RPMI8226 (cell line): ENCODE results near the gene SMAD9.

ENCODE experiments used
- DNase-seq: peaks from one replicate; pipeline ENCODE4 v3.0.0-alpha.2; 2015

The SMAD9 gene

DNA sequence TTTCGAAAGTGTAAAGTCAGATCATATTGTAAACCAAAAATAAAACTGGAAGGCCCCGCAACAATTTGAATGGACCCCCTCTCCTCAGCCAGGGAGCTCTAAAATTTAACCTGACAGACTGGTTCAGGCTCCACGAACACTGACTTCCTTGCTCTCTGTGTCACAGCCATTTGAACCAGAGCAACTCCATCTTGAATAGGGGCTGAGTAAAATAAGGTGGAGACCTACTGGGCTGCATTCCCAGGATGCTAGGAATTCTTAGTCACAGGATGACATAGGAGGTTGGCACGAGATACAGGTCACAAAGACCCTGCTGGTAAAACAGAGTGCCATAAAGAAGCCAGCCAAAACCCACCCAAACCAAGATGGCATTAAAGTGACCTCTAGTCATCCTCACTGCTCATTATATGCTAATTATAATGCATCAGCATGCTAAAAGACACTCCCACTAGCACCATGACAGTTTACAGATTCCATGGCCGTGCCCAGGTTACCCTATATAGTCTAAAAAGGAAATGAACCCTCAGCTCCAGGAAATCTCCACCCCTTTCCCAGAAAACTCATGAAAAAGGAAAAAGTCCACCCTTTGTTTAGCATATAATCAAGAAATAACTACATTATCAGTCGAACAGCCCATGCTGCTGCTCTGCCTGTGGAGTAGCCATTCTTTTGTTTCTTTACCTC is 57.9 kb downstream of the SMAD9 start:
- no peak for DNase-seq

DNA sequence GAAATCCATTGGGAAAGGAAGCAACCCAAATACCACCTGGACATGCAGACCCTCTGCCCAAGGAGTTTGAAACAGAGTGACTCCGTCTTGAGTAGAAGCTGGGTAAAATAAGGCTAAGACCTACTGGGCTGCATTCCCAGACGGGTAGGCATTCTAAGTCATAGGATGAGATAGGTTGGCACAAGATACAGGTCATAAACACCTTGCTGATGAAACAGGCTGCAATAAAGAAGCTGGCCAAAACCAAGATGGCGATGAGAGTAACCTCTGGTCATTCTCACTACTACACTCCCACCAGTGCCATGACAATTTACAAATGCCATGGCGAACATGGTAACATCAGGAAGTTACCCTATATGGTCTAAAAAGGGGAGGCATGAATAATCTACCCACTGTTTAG is 60.8 kb downstream of the SMAD9 start:
- DNase-seq: no peak

- DNase-seq: peak; percentile 43
Observed at GRCh38 chr13:36858290-36858689, 61.7 kb downstream of the SMAD9 start.

DNA sequence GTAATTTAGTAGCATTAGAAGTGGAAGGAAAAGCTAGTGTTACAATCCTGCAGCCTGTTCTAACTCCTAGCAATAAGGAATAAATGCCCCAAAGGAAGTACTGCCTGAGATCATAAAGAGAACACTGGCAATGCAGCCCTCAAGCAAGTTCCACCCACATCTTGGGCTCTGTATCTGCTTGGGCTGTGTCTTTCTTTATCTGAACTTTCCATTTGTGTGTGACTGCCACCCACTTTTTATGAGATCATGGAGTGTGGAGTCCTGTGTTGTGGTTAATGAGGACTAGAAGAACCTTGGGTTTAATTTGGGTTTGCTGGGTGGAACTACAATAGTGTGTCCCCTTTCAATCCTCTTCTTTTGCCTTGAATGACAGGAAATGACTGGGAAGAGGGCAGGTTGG is 62.8 kb downstream of the SMAD9 start:
- DNase-seq: no peak

GRCh38 chr13:36850790-36851438 is 69.1 kb downstream of the SMAD9 start:
- DNase-seq: no peak

DNA sequence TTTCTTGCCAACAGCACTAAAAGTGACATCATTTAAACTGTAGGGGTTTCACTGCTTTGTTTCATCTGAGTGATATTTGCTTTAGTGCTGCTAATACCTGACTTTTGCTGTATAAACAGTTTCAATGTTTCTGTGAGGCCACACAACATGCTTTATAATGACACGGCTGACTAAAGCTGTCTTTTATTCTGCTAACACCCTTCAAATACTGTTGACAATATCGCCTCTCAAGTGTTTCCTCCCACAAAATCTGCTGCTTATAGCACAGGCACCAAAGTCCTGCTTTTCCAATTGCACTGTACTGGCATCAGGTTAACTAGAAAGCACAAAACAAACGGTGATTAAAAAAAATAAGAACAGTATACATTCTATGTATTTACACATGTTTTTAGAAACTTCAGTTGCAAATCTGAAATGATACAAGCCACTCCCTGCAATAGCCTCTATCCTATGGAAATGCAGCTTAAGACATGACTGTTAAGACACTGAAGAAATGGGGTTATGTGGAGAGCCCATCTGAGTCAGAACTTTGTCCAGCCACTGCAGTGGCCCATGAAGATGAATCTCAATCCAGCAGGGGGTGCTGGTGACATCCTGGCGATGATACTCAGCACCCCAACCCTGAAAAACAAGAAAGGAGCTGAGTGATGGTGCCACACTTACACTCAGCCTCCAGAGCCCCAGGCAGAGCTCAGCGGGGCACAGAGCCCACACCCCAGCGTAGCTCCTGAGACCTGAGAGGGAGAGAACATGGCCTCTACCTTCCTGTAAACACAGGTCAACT is 71.6 kb downstream of the SMAD9 start:
- DNase-seq: peak; percentile 10

- DNase-seq: no peak
Observed at GRCh38 chr13:36847606-36848005, 72.4 kb downstream of the SMAD9 start.

DNA sequence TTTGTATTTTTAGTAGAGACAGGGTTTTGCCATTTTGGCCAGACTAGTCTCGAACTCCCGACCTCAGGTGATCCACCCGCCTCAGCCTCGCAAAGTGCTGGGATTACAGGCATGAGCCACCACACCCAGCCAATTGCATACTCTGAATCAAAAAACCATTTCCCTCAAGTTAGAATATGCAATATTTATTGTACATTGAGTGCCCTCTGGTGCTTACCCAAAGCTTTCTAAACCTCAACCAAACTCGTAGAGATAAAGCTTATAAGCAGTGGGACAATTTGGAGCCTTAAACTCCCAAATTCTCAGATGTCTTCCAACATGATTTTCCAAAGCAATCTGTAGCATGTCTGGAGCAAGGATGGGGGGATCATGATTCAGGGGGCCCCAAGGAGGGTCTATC is 78.6 kb downstream of the SMAD9 start:
- no peak for DNase-seq

- DNase-seq: no peak
Observed at GRCh38 chr13:36840718-36841250, 79.3 kb downstream of the SMAD9 start.

DNA sequence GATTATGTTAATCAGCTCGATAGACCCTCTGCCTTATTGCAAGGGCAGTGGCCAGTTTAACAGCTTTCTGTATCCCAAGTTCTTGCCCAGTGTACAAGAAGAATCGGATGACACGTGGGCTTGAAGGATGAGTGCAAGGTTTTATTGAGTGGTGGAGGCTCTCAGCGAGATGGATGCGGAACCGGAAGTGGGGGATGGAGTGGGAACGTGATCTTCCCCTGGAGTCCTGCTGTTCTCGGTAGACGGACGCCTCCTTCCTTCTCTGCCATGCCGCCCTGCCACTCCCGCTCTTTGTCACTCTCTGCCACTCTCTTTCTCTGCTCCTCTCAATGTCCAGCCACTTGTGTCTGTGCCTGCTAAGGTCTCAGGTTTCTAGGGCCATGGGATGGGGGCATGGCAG is 80.1 kb downstream of the SMAD9 start:
- no peak for DNase-seq

GRCh38 chr13:36839281-36839680 is 80.8 kb downstream of the SMAD9 start:
- no peak for DNase-seq

DNA sequence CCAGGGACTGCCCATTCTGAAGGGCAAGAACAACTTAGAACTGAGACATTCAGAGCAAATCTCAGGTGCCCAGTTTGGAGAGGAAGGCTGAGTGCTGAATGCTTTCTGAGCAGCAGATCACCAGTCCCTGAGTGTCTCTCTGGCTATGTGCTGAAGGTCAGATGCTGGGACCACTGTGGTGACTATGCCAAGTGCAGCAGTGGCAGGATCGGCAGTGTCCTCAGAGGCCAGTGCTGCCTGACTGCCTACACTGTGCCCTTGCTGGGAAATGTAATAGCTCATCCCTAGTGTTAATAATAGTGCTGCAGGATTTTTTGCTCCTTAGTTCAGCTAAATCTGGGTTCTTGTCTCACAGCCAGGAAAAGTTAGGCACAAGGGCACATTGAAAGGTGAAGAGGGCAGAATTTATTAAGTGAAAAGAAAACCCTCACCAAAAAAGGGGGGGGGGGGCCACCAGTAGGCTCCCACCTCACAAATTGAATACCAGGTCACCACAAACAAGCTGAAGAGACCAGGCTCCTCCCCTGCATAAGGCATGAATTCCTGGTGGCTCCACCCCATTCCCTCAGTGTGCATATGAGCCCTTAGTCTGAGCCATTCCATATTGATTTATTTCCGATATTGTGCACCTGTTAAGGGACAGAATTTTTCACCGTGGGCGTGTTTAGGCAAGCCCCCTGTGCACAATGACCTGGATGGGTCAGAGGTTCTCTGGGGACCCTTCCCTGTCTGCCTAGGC is 82.5 kb downstream of the SMAD9 start:
- no peak for DNase-seq

DNA sequence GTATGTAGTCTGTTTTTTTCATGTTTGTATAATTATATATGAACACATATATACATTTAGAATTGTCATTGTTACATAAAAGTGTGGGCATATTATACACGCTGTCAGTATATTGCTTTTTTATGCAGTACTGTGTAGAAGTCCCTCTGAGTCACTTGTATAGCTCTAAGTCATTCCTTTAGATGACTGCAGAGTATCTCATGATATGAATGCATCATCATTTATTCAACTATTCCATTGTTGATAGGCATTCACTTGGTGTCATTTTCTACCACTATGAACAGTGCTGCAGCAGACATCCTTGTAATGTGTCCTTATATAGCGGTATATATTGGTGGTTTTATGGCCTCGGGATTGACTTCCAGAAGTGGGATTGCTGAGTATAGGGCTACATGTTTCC is 85.7 kb downstream of the SMAD9 start:
- no peak for DNase-seq

GRCh38 chr13:36831291-36831690 is 88.7 kb downstream of the SMAD9 start:
- no peak for DNase-seq

DNA sequence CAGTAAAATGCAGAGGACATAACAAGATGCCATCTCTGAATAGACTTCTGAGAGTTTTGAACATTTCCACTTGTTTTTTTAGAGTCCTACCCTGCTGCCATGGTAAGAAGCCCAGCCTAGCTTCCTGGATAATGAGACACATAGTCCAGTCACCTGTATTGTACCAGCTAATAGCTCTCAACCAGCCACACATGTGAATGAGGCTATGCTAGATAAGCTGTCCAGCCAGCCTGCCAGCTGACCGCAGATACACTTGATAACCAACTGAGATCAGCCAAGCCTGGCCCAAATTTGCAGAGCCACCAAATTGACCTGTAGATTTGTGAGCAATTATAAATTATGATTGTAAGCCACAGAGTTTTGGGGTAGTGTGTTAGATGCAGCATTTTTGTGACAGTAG is 90.3 kb downstream of the SMAD9 start:
- DNase-seq: no peak

- no peak for DNase-seq
Observed at GRCh38 chr13:36822785-36823184, 97.3 kb downstream of the SMAD9 start.

- no peak for DNase-seq
Observed at GRCh38 chr13:36820222-36820621, 99.8 kb downstream of the SMAD9 start.

DNA sequence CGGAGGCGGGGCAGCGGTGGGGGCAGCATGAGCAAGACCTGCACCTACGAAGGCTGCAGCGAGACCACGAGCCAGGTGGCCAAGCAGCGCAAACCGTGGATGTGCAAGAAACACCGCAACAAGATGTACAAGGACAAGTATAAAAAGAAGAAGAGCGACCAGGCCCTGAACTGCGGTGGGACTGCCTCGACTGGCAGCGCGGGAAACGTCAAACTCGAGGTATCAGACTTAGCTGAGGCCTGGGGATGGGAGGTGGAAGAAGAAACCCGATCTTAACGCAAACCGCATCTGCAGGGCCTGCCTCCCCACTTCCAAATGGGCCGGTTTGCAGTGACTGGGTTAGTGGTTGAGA is 100.3 kb downstream of the SMAD9 start:
- peak; percentile 32 for DNase-seq

DNA sequence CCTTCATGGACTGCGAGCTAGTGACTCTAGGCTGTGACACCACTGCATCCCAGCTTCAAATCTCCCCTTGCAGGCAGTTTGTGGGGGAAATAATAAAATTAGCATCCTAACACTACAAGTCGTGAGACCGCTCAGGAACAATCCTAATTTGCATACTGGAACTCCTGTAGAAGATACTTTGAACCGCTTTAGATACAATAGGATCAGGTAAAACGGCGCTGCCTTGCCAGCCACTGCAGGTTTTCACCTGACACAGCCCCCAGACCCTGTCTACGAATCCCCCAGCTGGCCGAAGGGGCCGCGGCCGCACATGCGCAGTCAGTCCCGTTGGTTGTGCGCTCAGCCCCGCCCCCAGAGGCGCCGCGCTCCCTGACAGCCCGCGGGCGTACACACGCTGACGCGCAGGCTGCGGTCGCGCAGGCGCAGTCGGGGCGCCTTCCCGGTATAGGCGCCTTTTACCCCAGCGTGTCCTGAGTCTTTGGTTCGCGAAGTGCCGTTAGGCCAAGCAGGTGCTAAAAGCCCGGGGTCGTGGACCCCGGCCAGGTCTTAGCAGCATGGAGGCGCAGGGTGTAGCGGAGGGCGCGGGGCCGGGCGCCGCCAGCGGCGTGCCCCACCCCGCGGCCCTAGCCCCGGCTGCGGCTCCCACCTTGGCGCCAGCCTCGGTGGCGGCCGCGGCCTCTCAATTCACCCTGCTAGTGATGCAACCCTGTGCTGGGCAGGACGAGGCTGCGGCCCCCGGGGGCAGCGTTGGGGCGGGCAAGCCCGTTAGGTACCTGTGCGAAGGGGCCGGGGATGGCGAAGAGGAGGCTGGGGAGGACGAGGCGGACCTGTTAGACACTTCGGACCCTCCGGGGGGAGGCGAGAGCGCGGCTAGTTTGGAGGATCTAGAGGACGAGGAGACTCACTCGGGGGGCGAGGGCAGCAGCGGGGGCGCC is 101.0 kb downstream of the SMAD9 start, which contains the start of gene RFXAP:
RFXAP (plus strand) TSS at position 419 of the 935 bp plus-strand sequence; CDS start at position 555, 136 bp downstream.
- peak; percentile 90 for DNase-seq

DNA sequence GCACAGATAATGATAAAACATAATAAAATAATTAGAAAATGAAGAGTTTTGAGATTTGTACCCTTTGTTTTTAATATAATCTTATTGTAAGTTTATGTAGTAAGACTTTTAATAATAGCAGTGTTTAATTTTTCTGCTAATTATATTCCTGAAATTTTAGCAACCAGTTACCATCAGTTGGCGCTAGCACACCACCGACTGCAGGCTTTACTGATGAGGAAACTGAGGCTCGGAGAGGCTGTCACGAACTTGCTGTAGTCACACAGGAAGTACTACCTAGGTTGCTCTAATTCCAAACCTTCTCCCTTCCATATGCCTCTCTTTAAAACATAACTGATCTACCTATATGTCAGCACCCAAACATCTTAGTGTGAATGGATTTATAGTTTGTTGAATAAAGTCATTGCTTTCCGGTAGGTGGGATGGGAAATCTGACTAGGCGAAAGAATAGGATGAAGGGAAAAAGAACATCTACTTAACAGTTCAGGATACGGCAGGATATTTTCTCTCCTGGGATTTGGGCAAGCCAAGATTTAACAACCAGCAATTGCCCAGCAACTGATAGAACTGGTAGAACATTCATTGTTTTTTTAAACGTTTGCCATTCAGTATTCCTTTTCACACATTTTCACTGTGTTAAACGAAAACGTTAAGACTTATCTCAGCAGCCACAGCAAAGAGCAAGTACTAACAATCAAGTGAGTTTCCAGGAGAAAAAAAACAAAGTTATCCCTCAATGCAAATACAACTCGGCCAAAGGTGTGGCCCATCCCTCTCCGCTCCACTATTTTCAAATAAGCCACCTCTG is 101.8 kb downstream of the SMAD9 start:
- DNase-seq: no peak

GRCh38 chr13:36815062-36815461 is 105.0 kb downstream of the SMAD9 start:
- peak; percentile 38 for DNase-seq
